H9 (cell line): ENCODE data around the gene CERS5. TPM values are rescaled to one million over a fixed set of nuclear protein-coding genes. Genes with fewer than 3 reads are reported as not detected.
"Not testable (repeated sequence)": the region's sequence is repeated elsewhere in the genome, so short reads cannot be mapped to it uniquely, and the experiment has no call there.

Source experiments
- DNase-seq: peaks from one replicate; pipeline ENCODE4 v3.0.0-alpha.2; 2017
- H2AFZ ChIP-seq: one replicate; pipeline ENCODE4 v1.6.1; 2013; ENCODE audit warnings: mild to moderate bottlenecking, low read length, control low read depth, moderate library complexity
- H2AK5ac ChIP-seq: 2 replicates; pipeline ENCODE4 v1.6.1; 2013; ENCODE audit warnings: low read length, control low read depth, mixed read lengths; ENCODE audit not compliant: insufficient read length
- H2BK120ac ChIP-seq: one replicate; pipeline ENCODE4 v1.6.1; 2013; ENCODE audit warnings: low read depth, mild to moderate bottlenecking, low read length, control low read depth, inconsistent platforms; ENCODE audit not compliant: poor library complexity, severe bottlenecking
- H2BK12ac ChIP-seq: 2 replicates; pipeline ENCODE4 v1.6.1; 2013; ENCODE audit warnings: low read length, control low read depth, mixed read lengths, low read depth; ENCODE audit not compliant: insufficient read length
- H2BK15ac ChIP-seq: 2 replicates; pipeline ENCODE4 v1.6.1; 2013; ENCODE audit warnings: low read depth, low read length, control low read depth
- H2BK20ac ChIP-seq: one replicate; pipeline ENCODE4 v1.6.1; 2013; ENCODE audit warnings: low read depth, mild to moderate bottlenecking, low read length, control low read depth, inconsistent platforms; ENCODE audit not compliant: poor library complexity, severe bottlenecking
- H2BK5ac ChIP-seq: 2 replicates; pipeline ENCODE4 v1.6.1; 2013; ENCODE audit warnings: low read length, control low read depth, mixed read lengths; ENCODE audit not compliant: insufficient read length
- H3K14ac ChIP-seq: 2 replicates; pipeline ENCODE4 v1.6.1; 2013; ENCODE audit warnings: low read length, control low read depth; ENCODE audit not compliant: insufficient read depth
- H3K18ac ChIP-seq: 2 replicates; pipeline ENCODE4 v1.6.1; 2013; ENCODE audit warnings: low read depth, mild to moderate bottlenecking, mixed read lengths, low read length, control low read depth; ENCODE audit not compliant: insufficient read length
- H3K23ac ChIP-seq: 2 replicates; pipeline ENCODE4 v1.6.1; 2013; ENCODE audit warnings: low read length, control low read depth, mixed read lengths, low read depth; ENCODE audit not compliant: insufficient read length
- H3K23me2 ChIP-seq: 2 replicates; pipeline ENCODE4 v1.6.1; 2013; ENCODE audit warnings: low read depth, mild to moderate bottlenecking, mixed read lengths, low read length, control low read depth; ENCODE audit not compliant: insufficient read length, poor library complexity, severe bottlenecking
- H3K27ac ChIP-seq: 2 replicates; pipeline ENCODE4 v1.5.1; 2013; ENCODE audit warnings: low read length, control low read depth, mixed read lengths, low read depth; ENCODE audit not compliant: insufficient read length
- H3K27me3 ChIP-seq: 2 replicates; pipeline ENCODE4 v1.6.1; 2013; ENCODE audit warnings: low read length, control low read depth, inconsistent platforms; ENCODE audit not compliant: insufficient read depth
- H3K4ac ChIP-seq: 2 replicates; pipeline ENCODE4 v1.6.1; 2013; ENCODE audit warnings: low read depth, mild to moderate bottlenecking, control low read depth, inconsistent platforms, low read length, moderate library complexity
- H3K4me1 ChIP-seq: 2 replicates; pipeline ENCODE4 v1.6.1; 2013; ENCODE audit warnings: low read length, control low read depth, inconsistent platforms; ENCODE audit not compliant: insufficient read depth
- H3K4me2 ChIP-seq: 2 replicates; pipeline ENCODE4 v1.6.1; 2013; ENCODE audit warnings: low read length, control low read depth, mixed read lengths; ENCODE audit not compliant: insufficient read length, insufficient read depth
- H3K56ac ChIP-seq: 2 replicates; pipeline ENCODE4 v1.6.1; 2013; ENCODE audit warnings: low read depth, mild to moderate bottlenecking, mixed read lengths, low read length, control low read depth; ENCODE audit not compliant: insufficient read length
- H3K79me1 ChIP-seq: 2 replicates; pipeline ENCODE4 v1.6.1; 2013; ENCODE audit warnings: low read depth, mild to moderate bottlenecking, moderate library complexity, low read length, control low read depth, inconsistent platforms; ENCODE audit not compliant: insufficient read depth, poor library complexity, severe bottlenecking
- H3K79me2 ChIP-seq: 2 replicates; pipeline ENCODE4 v1.6.1; 2013; ENCODE audit warnings: low read length, control low read depth, inconsistent platforms; ENCODE audit not compliant: insufficient read depth
- H3K9ac ChIP-seq: 2 replicates; pipeline ENCODE4 v1.6.1; 2013; ENCODE audit warnings: low read length, control low read depth, mixed read lengths; ENCODE audit not compliant: insufficient read length; ENCODE audit errors: extremely low read depth
- H3K9me3 ChIP-seq: one replicate; pipeline ENCODE4 v1.6.1; 2013; ENCODE audit warnings: low read depth, low read length, inconsistent platforms; ENCODE audit not compliant: control insufficient read depth
- H3T11ph ChIP-seq: one replicate; pipeline ENCODE4 v1.6.1; 2013; ENCODE audit warnings: mild to moderate bottlenecking, low read length, control low read depth, inconsistent platforms
- H4K20me1 ChIP-seq: one replicate; pipeline ENCODE4 v1.6.1; 2013; ENCODE audit not compliant: control insufficient read depth, insufficient read length, insufficient read depth
- H4K5ac ChIP-seq: 2 replicates; pipeline ENCODE4 v1.6.1; 2013; ENCODE audit warnings: low read depth, mild to moderate bottlenecking, mixed read lengths, low read length, control low read depth; ENCODE audit not compliant: insufficient read length
- H4K8ac ChIP-seq: replicated peaks from 2 replicates; pipeline ENCODE4 v1.6.1; 2013; ENCODE audit warnings: low read length, control low read depth, mixed read lengths, low read depth; ENCODE audit not compliant: insufficient read length
- H4K91ac ChIP-seq: 2 replicates; pipeline ENCODE4 v1.6.1; 2013; ENCODE audit warnings: low read depth, mild to moderate bottlenecking, moderate library complexity, mixed read lengths, low read length, control low read depth; ENCODE audit not compliant: insufficient read length
- H3K27ac Mint-ChIP-seq, 3 experiments: 2 replicates in 2 of 3; 3 replicates in 1 of 3; pipeline ENCODE4 v1.8.0; 2020 to 2021; ENCODE audit warnings: mixed read lengths in 3 of 3, mild to moderate bottlenecking in 1 of 3, moderate library complexity in 1 of 3
- H3K27me3 Mint-ChIP-seq: 2 replicates; pipeline ENCODE4 v1.8.0; 2021; ENCODE audit warnings: low read depth, mild to moderate bottlenecking, moderate library complexity, mixed read lengths
- H3K36me3 Mint-ChIP-seq, 3 experiments: 2 replicates in 2 of 3; 3 replicates in 1 of 3; pipeline ENCODE4 v1.8.0; 2020 to 2021; ENCODE audit warnings: low read depth in 3 of 3, mixed read lengths in 3 of 3; ENCODE audit not compliant: insufficient read depth in 1 of 3
- H3K4me1 Mint-ChIP-seq, 2 experiments: 2 replicates each; pipeline ENCODE4 v1.8.0; 2020; ENCODE audit warnings: mixed read lengths in 2 of 2
- H3K4me3 Mint-ChIP-seq, 2 experiments: 2 replicates in 1 of 2; 3 replicates in 1 of 2; pipeline ENCODE4 v1.8.0; 2020 to 2021; ENCODE audit warnings: mild to moderate bottlenecking in 2 of 2, mixed read lengths in 2 of 2, moderate library complexity in 1 of 2
- H3K9me3 Mint-ChIP-seq, 2 experiments: 2 replicates in 1 of 2; 3 replicates in 1 of 2; pipeline ENCODE4 v1.8.0; 2020; ENCODE audit warnings: mild to moderate bottlenecking in 2 of 2, mixed read lengths in 2 of 2, moderate library complexity in 1 of 2
- CTCF ChIP-seq: fragments of 200-600 bp; sonication (generic); conservative IDR thresholded peaks from 3 replicates; pipeline ENCODE4 v1.8.0; 2021; ENCODE audit warnings: antibody characterized with exemption, mild to moderate bottlenecking
- WGBS: extraction: QIAGEN DNeasy Blood & Tissue Kit; methylation state at CpG from one replicate; pipeline ENCODE4 v1.1.7; 2013; ENCODE audit warnings: missing lambda C conversion rate, low lambda C conversion rate, mixed read lengths; ENCODE audit not compliant: insufficient read length; ENCODE audit errors: extremely low coverage; 5-methylcytosine and 5-hydroxymethylcytosine counted together
- total RNA-seq: library from RNA; stranded (reverse); gene quantifications from 2 replicates; pipeline ENCODE4 v1.2.1, GENCODE V29; 2021

CERS5 gene
- total RNA-seq, 1 experiment from 2014 or later: 68.8 TPM

GRCh38 chr12:50156641-50157040 lies 10.5 kb downstream of the CERS5 start:
- no peak overlapping the region for H2BK120ac ChIP-seq
- H3K14ac ChIP-seq: no peak overlapping the region
- no peak overlapping the region for H2BK12ac ChIP-seq
- H3K9ac ChIP-seq: no peak overlapping the region
- Mint-ChIP-seq H3K27me3 (no peaks in the 10 kb centered on the region), H3K36me3 (peaks cover 11 to 14% (median 12%) of the 10 kb centered on the region in 3 experiments), H3K4me1 (no peaks in the 10 kb centered on the region), H3K9me3 (no peaks in the 10 kb centered on the region), H3K27ac (no peak overlapping the region; a peak in 1 of 7 replicates), H3K4me3 (no peak overlapping the region)
- H3K9me3 ChIP-seq: no peaks in the 10 kb centered on the region
- no peak overlapping the region for H2AFZ ChIP-seq
- H3K4me2 ChIP-seq: no peak overlapping the region
- H3K18ac ChIP-seq: no peak overlapping the region
- no peak overlapping the region for H3T11ph ChIP-seq
- H2AK5ac ChIP-seq: no peak overlapping the region
- H3K79me2 ChIP-seq: peaks cover 6% of the 10 kb centered on the region; the same call in 1 of the 2 replicates
- no peak overlapping the region for H4K5ac ChIP-seq
- H4K8ac ChIP-seq: no peak overlapping the region
- no peak for TF ChIP-seq CTCF
- no peaks in the 10 kb centered on the region for H3K23me2 ChIP-seq
- H3K4ac ChIP-seq: no peak overlapping the region
- no peaks in the 10 kb centered on the region for H4K20me1 ChIP-seq
- no peak overlapping the region for H3K27ac ChIP-seq
- H3K79me1 ChIP-seq: no peaks in the 10 kb centered on the region
- H2BK20ac ChIP-seq: no peak overlapping the region
- no peak overlapping the region for H3K56ac ChIP-seq
- H3K27me3 ChIP-seq: no peaks in the 10 kb centered on the region
- H3K23ac ChIP-seq: no peak overlapping the region
- H4K91ac ChIP-seq: no peak overlapping the region
- H2BK15ac ChIP-seq: no peak overlapping the region
- no peaks in the 10 kb centered on the region for H3K4me1 ChIP-seq
- no peak for DNase-seq
- H2BK5ac ChIP-seq: no peak overlapping the region

GRCh38 chr12:50154947-50155346 lies 12.2 kb downstream of the CERS5 start:
- not testable (repeated sequence) for H2BK5ac ChIP-seq, H3K27me3 Mint-ChIP-seq, H3K79me2 ChIP-seq

More at GRCh38 chr12:50154947-50155346, 12.2 kb downstream of the CERS5 start:
- H2BK120ac ChIP-seq, H3K27me3 ChIP-seq, H3K9me3 Mint-ChIP-seq, H2BK20ac ChIP-seq, H3K79me1 ChIP-seq, H2AFZ ChIP-seq, H4K20me1 ChIP-seq, H3K4me2 ChIP-seq, H3K4ac ChIP-seq, H2AK5ac ChIP-seq, H2BK15ac ChIP-seq, H3K18ac ChIP-seq, H3K23ac ChIP-seq, H3K4me3 Mint-ChIP-seq, H3T11ph ChIP-seq, H2BK12ac ChIP-seq, H3K27ac Mint-ChIP-seq, H4K8ac ChIP-seq, H4K5ac ChIP-seq, H4K91ac ChIP-seq, H3K56ac ChIP-seq, H3K4me1 ChIP-seq, H3K9ac ChIP-seq, H3K4me1 Mint-ChIP-seq, H3K14ac ChIP-seq, H3K23me2 ChIP-seq, H3K9me3 ChIP-seq, H3K27ac ChIP-seq, DNase-seq: not testable (repeated sequence)
- WGBS: no CpG with 5 or more reads among the region's 5 CpGs
- H3K36me3 Mint-ChIP-seq: peaks cover 11 to 14% (median 12%) of the 10 kb centered on the region in 3 experiments
